ENCODE data around the gene RGS19. TPM values are rescaled to one million over a fixed set of nuclear protein-coding genes. Genes with fewer than 3 reads are reported as not detected.

Gene RGS19
- total and polyA plus RNA-seq, 2 of the 8 experiments (the other 6 are each of a cell fraction or from before 2014, with no cell fraction given): 12.7 to 16.8 TPM

GRCh38 chr20:64058536-64058935, 20.8 kb downstream of the RGS19 start (continued):
- TF ChIP-seq CHD7 (IDR thresholded peaks at IDR 0.05; ENCODE audit: insufficient replicate concordance, low read length) (no peak), HDAC6 (IDR thresholded peaks at IDR 0.05; ENCODE audit: low read depth, low read length) (no peak), TBP (IDR thresholded peaks at IDR 0.05; ENCODE audit: low read depth, low read length) (no peak), BRCA1 (IDR thresholded peaks at IDR 0.05; ENCODE audit: low read depth, low read length) (no peak)
